Neural cell (in vitro differentiated cells): Measurements from ENCODE around the gene CD180.

Experiments used
- CTCF ChIP-seq: fragments of 450-650 bp; IDR thresholded peaks from 2 replicates; pipeline ENCODE4 v1.5.1; 2014; ENCODE audit warnings: antibody characterized with exemption, mild to moderate bottlenecking, moderate library complexity; ENCODE audit not compliant: poor library complexity, severe bottlenecking
- EP300 ChIP-seq: fragments of 450-650 bp; conservative IDR thresholded peaks from 2 replicates; pipeline ENCODE4 v1.6.1; 2014; ENCODE audit warnings: antibody characterized with exemption, mild to moderate bottlenecking, moderate library complexity; ENCODE audit not compliant: poor library complexity, severe bottlenecking
- MXI1 ChIP-seq: fragments of 450-650 bp; conservative IDR thresholded peaks from 2 replicates; pipeline ENCODE4 v1.6.1; 2014; ENCODE audit warnings: antibody characterized with exemption, mild to moderate bottlenecking; ENCODE audit not compliant: poor library complexity, severe bottlenecking
- POLR2AphosphoS5 ChIP-seq: IDR thresholded peaks from 2 replicates; pipeline ENCODE4 v1.6.1; 2012
- REST ChIP-seq: IDR thresholded peaks from 2 replicates; pipeline ENCODE4 v1.6.1; 2012; ENCODE audit warnings: borderline replicate concordance
- SMC3 ChIP-seq: fragments of 450-650 bp; conservative IDR thresholded peaks from 2 replicates; pipeline ENCODE4 v1.6.1; 2014; ENCODE audit warnings: antibody characterized with exemption, mild to moderate bottlenecking, moderate library complexity; ENCODE audit not compliant: poor library complexity
- TAF1 ChIP-seq: IDR thresholded peaks from 2 replicates; pipeline ENCODE4 v1.6.1; 2012; ENCODE audit warnings: low read depth

GRCh38 chr5:67139030-67139429 lies 57.6 kb downstream of the CD180 start:
- TF ChIP-seq CTCF = no peak
- TF ChIP-seq MXI1 = no peak
- no peak for TF ChIP-seq EP300
- no peak for TF ChIP-seq POLR2AphosphoS5
- no peak for TF ChIP-seq TAF1
- no peak for TF ChIP-seq SMC3
- no peak for TF ChIP-seq REST
